ENCODE results near the gene CYP3A5.

The CYP3A5 gene

GRCh38 chr7:99615989-99616358, 63.8 kb downstream of the CYP3A5 start:
- DNase-seq (ENCODE audit: low spot score) = no peak

GRCh38 chr7:99614495-99614894, 65.3 kb downstream of the CYP3A5 start:
- DNase-seq (ENCODE audit: low spot score) = no peak

- no peak for DNase-seq (ENCODE audit: low spot score)
These were observed 72.2 kb downstream of the CYP3A5 start for GRCh38 chr7:99607548-99607947.

- no peak for DNase-seq (ENCODE audit: low spot score)
These were observed 73.3 kb downstream of the CYP3A5 start for GRCh38 chr7:99606531-99606930.

- DNase-seq (ENCODE audit: low spot score) = no peak
These were observed 74.3 kb downstream of the CYP3A5 start for GRCh38 chr7:99605527-99605926.

GRCh38 chr7:99601656-99602310, 78.0 kb downstream of the CYP3A5 start:
- no peak for DNase-seq (ENCODE audit: low spot score)

GRCh38 chr7:99599836-99600235, 80.0 kb downstream of the CYP3A5 start:
- DNase-seq (ENCODE audit: low spot score) = no peak
